GM13977 (cell line): ENCODE data around the gene PIK3C2G.

ENCODE experiments used
- DNase-seq: peaks from one replicate; pipeline ENCODE4 v3.0.0; 2012; ENCODE audit warnings: low spot score
- CTCF ChIP-seq: IDR thresholded peaks from 2 replicates; pipeline ENCODE4 v1.5.1; 2012; ENCODE audit warnings: mild to moderate bottlenecking, control low read depth; ENCODE audit not compliant: insufficient read depth; ENCODE audit errors: extremely low read depth, missing control alignments
- in situ Hi-C: fragments of 300-500 bp; cut with MboI; formaldehyde crosslinking; loops from one replicate; pipeline ENCODE4 v1.12.0; 2022; ENCODE audit warnings: low sequenced_read_pairs, low pct_unique_long_range_greater_than_20kb, mixed read lengths, inconsistent platforms; ENCODE audit not compliant: unreplicated experiment

The PIK3C2G gene

GRCh38 chr12:18363321-18363720, 102.0 kb downstream of the PIK3C2G start:
- TF ChIP-seq CTCF: no peak
- DNase-seq: no peak
- in situ Hi-C loops: no loop called here

- no peak for TF ChIP-seq CTCF
- DNase-seq: no peak
- in situ Hi-C loops: no loop called here
These were observed 107.3 kb downstream of the PIK3C2G start for GRCh38 chr12:18368594-18368993.

- TF ChIP-seq CTCF: no peak
- in situ Hi-C loops: no loop called here
- DNase-seq: no peak
These were observed 111.9 kb downstream of the PIK3C2G start for GRCh38 chr12:18373181-18373580.

- no peak for TF ChIP-seq CTCF
- in situ Hi-C loops: no loop called here
- no peak for DNase-seq
These were observed 113.8 kb downstream of the PIK3C2G start for GRCh38 chr12:18375131-18375530.

GRCh38 chr12:18375583-18375982, 114.3 kb downstream of the PIK3C2G start:
- no peak for DNase-seq
- in situ Hi-C loops: no loop called here
- no peak for TF ChIP-seq CTCF

GRCh38 chr12:18382236-18382885, 121.0 kb downstream of the PIK3C2G start:
- DNase-seq: no peak
- in situ Hi-C loops: no loop called here
- no peak for TF ChIP-seq CTCF
